HG03558 (cell line): ENCODE results near the gene TIMM21.

ENCODE experiments used
- ATAC-seq: cut with Tn5 transposase; IDR thresholded peaks from one replicate; pipeline ENCODE4 v1.9.1; 2021; ENCODE audit warnings: moderate number of reproducible peaks; ENCODE audit not compliant: unreplicated experiment; ENCODE audit errors: extremely low read depth

The TIMM21 gene, protein sequence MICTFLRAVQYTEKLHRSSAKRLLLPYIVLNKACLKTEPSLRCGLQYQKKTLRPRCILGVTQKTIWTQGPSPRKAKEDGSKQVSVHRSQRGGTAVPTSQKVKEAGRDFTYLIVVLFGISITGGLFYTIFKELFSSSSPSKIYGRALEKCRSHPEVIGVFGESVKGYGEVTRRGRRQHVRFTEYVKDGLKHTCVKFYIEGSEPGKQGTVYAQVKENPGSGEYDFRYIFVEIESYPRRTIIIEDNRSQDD

DNA sequence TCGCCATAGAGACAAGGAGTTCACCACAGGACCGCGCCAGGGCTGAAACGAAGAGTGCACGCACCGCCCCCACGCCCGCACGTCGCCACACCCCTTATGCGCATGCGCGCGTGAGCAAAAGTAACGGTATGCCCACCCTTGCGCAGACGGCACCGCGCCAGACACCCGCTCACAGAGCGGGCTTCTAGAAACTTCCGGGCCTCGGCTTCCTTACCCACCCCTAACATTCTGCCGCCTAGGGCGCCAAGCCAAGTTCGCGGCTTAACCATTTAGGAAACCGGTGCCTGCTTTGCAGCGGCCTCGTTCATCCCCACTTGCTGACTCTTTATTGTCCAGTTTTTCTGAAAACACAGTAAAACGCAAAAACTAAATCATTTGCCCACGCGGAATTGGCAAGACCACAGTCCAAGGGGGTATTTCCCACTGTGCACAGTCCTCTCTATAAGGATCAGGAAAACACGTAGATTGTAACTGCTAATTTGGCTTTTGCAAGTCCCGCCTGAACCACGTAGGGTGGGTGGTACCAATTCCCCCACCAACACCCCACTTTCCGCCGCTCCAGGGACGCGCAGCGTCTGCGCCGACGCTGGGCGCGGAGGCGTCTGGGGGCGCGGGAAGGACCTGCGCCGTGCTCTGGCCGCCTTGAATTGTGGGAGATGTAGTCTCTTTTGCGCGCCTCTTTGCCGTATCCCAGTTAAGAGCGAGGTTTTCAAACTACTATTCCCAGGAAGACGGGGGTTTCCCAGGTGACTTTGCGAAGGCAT is at the start of gene TIMM21, which contains the start of gene FBXO15:
Gene TIMM21, plus strand, starts transcription at position 745 of the 764 bp plus-strand sequence. CDS start 286 bp downstream, outside the sequence.
Gene FBXO15, minus strand, starts transcription at position 56 of the 764 bp plus-strand sequence. Its CDS starts 49 bp downstream, at position 7.
- peak; percentile 80 for ATAC-seq

DNA sequence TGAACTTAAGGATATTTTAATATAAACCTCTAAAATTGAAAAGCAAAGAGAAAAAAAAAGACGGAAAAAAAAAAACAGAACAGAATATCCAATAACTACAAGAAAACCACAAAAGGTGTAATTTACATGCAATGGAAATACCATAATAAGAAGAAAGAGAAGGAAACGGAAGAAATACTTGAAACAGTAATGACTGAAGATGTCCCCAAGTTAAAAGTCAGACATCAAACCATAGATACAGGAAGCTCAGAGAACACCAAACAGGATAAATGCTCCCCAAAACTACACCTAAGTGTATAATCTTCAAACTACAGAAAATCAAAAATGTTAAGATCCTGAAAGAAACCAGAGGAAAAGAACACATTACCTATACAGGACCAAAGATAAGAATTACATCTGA is 39.9 kb upstream of the TIMM21 start:
- ATAC-seq: no peak

DNA sequence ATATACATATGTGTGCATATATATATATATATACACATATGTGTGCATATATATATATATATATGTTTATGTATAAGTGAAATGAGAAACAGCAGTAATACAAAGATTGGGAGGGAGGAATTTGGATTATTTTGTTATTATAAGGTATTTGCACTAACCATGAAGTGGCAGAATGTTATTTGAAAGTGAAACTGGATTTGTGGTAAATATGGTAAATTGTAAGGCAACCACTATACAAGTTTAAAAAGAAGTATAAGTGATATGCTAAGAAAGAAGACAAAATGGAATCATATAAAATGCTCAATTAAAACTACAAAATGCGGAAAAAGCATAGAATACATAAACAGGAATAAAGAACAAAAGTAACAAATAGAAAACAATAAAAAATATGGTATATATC is 38.2 kb upstream of the TIMM21 start:
- no peak for ATAC-seq

DNA sequence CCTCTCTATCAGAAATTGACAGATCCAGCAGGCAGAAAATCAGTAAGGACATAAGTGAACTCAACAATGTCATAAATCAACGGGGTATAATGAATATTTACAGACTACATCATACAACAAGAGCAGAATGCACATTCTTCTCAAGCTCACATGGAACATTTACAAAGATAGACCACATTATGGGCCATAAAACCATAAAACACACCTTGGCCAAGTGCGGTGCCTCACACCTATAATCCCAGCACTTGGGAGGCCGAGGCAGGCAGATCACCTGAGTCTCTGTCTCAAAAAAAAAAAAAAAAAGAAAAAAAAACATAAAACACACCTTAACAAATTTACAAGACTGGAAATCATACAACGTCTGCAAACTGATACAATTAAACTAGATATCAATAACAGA is 37.3 kb upstream of the TIMM21 start:
- no peak for ATAC-seq

DNA sequence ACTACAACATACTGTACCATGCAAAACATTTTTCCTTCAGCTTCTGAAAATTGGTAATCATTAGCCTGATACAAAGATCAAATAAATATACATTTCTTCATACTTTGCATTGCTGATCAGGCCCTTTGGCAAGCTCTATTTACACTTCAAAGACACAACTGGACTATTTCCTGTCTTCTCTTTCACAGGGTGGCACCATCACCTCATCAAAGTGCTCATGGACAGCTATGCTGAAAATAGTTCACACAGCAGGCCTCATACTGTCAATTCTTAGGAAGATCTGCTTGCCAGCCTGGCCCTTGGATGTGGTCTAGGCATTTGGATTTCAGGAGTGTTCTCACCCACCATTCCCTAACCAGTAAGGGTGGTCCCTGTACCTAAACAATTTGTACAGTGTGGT is 34.6 kb upstream of the TIMM21 start:
- no peak for ATAC-seq

DNA sequence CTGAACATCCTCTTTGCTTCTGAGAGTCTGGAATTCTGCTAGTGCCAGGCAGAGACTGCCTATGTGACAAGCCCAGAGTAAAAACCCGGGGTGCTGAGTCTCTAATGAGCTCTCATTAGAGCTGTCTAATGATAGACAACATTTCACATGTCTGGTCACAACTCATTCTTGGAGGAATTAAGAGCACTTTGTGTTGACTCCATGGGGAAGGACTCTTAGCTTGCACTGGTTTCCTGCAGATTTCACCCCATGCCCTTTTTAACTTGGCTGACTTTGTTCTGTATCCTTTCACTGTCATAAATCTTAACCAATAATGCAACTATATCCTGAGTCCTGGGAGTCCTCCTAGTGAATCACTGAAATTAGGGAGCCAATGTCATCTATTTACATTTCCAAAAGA is 34.2 kb upstream of the TIMM21 start:
- ATAC-seq: no peak

DNA sequence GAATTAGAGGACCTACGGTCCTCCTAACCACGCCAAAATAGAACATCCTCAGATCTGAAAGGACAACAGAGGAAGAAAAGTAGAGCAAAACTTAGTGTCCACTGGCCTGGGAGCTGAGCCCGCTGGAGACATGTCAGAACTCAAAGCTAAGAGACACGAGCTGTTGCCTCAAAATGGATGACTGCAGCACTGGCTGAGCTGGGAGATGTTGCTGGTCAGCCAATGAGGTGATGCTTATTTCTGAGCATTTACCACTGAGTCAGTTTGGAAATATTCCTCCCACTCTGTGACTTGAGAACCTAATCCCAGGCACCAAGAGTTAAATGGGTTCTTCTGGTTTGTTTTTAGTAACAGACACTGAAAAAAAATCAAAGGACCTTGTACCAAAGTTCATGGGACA is 33.3 kb upstream of the TIMM21 start:
- ATAC-seq: no peak

DNA sequence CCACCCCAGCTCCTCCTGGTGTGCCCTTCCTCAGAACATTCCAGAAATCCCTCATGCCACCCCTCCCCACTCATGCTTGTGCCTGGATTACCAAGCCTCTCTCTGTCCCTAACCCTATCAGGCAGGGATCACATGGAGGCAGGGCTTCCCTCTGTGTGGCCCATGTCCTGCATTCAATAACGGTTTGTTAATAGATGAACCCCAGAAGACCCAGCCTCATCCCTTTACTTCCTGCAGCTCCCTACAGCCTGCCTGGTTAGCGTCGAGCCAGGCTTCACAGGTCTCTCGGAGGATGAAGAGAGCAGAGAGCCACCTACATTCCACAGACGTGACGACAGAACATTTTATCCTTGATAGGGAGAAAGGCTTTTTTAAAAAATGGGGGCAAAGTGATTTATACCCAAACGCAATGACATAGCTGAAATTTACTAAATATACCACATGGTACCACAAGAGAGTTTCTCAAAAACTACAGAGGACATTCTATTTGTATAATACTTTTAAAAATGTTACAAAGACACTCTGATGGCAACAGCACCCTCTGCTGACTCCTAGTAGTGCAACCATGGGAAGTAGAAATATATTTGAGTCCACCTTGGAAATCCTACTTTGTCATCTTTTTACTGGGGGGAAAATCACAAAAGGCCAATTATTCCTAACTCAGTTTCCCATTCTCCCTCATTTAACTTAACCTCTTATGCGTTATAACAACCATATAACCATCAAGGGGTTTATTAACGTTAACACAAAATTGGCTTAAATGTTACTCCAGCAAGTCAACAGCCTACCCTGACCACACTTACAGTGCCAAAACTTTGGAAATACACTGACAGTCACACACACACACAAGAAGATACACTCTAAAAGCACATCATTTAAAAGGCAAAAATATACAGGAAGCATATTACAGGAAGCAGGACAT is 31.4 kb upstream of the TIMM21 start:
- ATAC-seq: no peak

DNA sequence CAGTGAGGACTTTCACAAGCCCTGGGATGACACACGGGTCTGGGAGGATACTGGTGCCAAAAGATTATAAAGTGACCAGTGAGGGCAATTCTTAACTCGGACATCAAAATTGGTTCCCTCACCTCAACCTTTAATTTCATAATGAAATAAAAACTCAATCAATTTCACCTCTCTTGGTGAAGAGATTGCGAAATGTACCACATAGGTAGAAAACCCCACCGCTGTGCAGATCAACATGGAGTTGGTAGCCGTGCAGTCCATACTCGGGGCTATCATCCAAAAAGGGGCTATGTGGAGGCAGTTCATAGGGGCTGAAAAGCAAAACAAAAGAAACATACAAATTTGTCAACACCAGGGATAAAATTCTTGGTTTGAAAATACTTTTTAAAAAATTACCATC is 25.1 kb upstream of the TIMM21 start:
- no peak for ATAC-seq

DNA sequence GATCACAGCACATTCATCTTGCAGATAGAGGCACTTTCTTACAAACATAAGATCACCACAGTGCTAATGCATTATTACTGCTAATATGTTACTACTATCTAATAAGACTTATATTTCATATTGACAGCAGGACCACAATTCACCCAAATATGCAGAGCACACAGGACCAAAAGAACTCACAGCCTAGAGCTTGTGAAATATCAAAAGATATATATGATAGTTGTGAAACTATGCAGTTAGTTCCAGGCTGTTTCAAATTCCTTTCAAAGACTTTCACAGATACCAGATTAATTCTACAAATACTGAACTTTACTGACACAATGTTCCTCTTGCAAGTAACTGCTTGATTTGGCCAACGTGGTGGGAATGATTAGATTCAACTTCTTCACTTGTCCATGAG is 23.7 kb upstream of the TIMM21 start:
- ATAC-seq: no peak

DNA sequence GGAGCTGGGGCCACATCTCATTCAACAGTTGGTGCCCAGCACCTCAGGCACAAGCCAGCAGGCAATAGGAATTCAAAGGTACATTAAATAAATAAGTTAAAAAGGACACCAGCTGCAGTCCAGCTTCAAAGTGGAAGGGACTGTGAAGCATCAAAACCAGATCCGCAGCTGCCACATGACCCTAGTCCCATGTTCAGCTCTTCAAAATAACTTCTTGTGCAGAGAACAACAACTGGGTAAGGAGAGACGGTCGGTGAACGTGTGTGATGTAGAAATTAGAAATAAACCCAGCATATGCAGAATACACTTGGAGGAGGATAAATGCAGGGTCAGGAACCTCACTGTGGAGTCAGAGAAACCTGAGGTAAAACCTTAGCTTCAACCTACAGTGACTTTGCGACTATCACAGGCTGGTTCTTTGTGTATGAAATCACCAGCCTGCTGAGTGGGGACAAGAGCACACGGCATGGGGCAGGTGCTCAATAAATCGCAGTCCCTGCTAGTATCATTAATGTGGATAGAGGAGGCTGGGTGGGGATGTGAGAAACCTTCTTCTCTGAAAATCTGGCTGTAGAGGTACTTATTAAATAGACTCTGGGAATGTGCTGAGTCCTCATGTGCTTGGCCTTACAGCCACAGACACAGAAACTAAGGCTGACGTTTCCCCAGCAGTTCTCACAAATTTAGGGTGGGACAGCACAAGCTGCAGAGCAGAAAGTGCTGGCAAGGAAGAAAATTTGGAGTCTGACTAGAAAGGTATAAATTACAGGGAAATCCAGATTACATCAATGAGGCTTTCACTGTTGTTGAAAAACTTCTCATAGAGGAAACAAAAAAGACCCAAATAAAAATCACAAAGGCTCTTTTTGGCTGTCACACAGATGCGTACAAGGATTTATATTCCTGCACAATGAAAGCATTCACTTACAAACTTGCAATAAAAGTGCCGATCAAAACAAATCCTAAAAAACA is 21.4 kb upstream of the TIMM21 start:
- ATAC-seq: no peak

DNA sequence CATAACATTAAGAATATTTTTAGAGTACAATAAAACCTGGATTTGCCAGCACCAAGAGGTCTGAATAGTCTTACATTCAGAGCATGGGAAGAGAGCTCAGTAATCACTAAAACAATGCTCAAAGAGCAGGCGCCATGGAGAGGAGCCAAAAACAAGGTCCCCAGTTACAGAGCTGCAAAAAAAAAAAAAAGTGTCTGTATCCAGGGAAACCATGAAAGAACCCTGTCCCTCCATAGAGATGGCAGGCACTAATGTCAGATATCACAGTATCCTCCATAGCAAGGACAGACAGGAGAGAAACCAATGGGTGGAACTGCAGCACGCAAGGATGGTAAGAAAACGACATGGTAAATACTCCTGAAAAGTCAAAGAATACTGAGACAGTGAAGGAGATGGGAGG is 20.2 kb upstream of the TIMM21 start:
- no peak for ATAC-seq

DNA sequence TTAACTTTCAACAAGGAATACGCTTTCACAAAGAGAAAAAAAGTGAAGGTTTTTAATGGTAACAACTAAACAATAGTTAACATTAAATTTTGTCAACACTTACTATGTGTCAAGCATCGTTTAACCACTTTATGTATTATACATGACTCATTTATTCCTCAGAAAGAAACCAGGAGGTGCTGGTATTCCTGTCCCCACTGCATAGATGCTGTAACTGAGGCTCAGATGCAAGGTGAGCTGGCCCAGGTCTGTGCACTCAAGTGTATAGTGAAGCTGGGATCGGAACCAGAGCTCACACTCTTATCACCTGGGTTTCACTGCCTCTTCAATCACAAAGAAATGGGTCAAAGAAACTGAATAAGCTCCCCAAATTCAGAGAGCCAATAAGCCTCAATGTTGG is 17.2 kb upstream of the TIMM21 start:
- no peak for ATAC-seq

DNA sequence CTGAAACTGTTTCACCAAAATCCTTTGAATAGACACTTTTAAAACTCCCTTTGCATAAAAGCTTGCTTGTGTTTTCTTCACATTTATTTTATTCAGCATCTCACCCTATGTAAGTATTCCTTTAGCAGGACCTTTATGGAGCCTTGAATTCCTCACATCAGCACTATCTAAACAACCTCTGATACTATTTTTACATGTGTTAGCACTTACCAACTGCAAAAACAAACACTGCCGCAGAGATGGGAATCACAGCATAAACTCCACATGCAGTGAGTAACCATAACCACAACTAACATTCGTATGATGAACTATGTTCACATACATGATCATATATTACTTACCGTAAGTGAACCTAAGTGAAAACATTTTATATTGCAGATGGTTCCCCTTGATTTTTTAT is 16.1 kb upstream of the TIMM21 start:
- no peak for ATAC-seq

DNA sequence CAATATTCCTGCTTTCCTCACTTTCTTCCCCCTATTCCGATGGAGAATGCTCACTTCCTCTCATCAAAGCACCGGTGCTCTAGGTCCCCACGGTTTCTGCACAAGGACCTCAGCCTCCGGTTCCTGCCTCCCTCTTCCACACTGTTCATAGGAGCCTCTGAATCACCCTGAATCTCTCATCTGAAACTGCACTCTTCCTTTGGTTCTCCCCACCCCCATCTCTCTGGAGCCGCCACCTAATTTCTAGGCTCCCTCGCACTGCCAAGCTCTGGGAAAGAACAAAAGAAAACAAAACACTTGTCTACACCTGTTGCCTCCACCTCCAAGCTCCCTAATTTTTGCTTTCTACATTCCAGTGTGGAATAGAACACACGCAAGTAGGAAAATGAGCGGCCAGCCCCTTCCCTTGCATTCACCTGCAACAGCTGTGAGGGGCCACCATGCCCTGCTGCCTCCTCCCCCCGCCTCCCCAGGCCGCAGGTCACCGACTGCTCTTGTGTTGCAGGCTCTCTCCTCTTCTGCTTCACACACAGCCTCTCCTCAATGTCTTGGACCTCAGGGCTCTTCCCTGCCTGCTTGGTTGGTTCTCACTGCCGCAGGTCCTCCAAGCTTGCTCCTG is 10.3 kb upstream of the TIMM21 start:
- ATAC-seq: no peak

DNA sequence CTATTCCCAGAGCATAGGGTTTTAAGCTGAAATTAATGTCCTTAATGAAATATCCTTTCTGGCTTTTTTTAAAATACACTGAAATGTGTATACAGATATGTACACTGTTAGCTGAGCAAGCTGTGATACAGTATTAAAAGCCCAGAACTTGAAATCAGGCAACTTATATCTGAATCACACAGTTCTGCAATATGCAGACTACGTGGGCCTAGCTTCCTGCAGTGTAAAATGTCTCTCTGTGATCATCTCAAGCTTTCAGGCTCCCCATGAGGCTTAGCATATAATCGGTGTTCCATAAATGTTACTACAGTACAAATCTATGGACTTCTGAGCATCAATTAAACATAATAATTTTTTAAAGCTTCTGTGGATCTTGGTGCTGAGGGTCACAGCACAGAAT is 8.9 kb upstream of the TIMM21 start:
- no peak for ATAC-seq

DNA sequence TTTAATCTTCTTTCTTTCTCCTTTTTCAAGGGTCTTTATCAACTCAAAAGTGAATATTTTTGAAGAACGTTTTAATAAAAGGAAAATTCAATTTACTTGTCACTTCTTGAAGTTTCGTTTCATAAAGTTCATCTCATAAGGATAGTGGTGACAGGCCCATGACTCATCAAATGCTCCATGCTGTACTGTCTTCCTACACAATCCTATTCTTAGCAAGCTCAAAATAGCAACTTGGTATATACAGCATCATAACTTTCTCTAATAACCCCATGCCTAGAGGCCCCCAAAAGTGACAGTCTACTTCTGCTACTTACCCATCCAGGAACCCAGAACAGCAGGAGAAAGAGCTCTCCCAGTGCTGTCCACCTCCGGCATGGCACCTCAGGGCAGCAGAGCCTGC is 8.4 kb upstream of the TIMM21 start:
- no peak for ATAC-seq

DNA sequence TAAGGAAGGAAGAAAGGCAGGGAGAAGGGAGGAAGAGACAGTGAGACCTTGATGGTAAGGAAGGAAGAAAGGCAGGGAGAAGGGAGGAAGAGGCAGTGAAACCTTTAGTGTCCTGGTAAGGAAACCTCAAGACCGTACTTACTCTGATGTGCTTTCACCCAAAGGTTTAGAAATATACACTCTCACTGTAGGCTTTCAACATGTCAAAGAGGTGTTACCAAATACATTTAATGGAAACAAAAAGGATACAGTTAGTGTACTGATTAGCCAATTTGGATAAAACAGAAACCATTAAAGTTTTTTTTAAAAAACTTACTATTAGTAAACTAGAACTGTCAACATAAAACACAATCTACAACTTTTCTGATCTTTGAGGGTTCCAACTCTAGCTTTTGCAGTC is 7.7 kb upstream of the TIMM21 start:
- no peak for ATAC-seq

DNA sequence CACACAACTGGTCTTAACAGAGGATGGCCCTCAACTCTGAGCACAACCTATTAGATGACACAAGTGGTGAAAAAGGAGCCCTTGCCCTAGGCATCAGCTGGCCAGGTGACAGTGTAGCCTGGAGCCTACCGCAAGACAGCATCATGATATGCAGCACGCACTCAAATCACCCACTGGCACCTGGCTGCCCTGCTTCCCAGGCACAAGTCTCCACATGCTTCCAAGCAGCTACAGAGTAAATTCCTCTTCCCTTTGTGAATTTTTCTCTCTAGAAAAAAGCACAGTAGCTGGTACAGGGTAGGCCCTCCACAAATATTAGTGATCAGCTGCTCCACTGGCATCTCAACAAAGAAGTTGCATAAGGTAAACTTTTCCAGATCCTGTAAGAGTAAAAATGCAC is 6.7 kb upstream of the TIMM21 start:
- ATAC-seq: no peak
